Mesothelial cell of epicardium (in vitro differentiated cells): ENCODE results near the gene TMEM161A. TPM values are rescaled to one million over a fixed set of nuclear protein-coding genes. Genes with fewer than 3 reads are reported as not detected.
A peak's percentile ranks its signal among the peaks of the same experiment; 100 is the strongest.

Experiments used
- DNase-seq, 2 experiments: peaks; one replicate each; pipeline ENCODE4 v3.0.0; 2021; ENCODE audit warnings: low spot score in 2 of 2; ENCODE audit not compliant: unreplicated experiment in 2 of 2
- H3K27ac Mint-ChIP-seq: 2 replicates; pipeline ENCODE4 v1.8.0; 2021; ENCODE audit warnings: mixed read lengths
- H3K27me3 Mint-ChIP-seq: 2 replicates; pipeline ENCODE4 v1.8.0; 2021; ENCODE audit warnings: low read depth, mixed read lengths
- H3K36me3 Mint-ChIP-seq: 2 replicates; pipeline ENCODE4 v1.8.0; 2021; ENCODE audit warnings: mixed read lengths
- H3K4me1 Mint-ChIP-seq: 2 replicates; pipeline ENCODE4 v1.8.0; 2021; ENCODE audit warnings: mixed read lengths
- H3K4me3 Mint-ChIP-seq: 2 replicates; pipeline ENCODE4 v1.8.0; 2021; ENCODE audit warnings: mild to moderate bottlenecking, moderate library complexity, mixed read lengths
- H3K9me3 Mint-ChIP-seq: 2 replicates; pipeline ENCODE4 v1.8.0; 2021; ENCODE audit warnings: mixed read lengths
- total RNA-seq: library from RNA; stranded (reverse); gene quantifications from 3 replicates; pipeline ENCODE4 v1.2.1, GENCODE V29; 2021
- TF ChIP-seq, protein P1 (sequence below): fragments of 200-600 bp; sonication (generic); IDR thresholded peaks from one replicate; pipeline ENCODE4 v1.5.0; 2021; ENCODE audit warnings: antibody characterized with exemption; ENCODE audit not compliant: unreplicated experiment

The TMEM161A gene
- total RNA-seq, 1 donor from 2014 or later = 45.5 TPM

DNA sequence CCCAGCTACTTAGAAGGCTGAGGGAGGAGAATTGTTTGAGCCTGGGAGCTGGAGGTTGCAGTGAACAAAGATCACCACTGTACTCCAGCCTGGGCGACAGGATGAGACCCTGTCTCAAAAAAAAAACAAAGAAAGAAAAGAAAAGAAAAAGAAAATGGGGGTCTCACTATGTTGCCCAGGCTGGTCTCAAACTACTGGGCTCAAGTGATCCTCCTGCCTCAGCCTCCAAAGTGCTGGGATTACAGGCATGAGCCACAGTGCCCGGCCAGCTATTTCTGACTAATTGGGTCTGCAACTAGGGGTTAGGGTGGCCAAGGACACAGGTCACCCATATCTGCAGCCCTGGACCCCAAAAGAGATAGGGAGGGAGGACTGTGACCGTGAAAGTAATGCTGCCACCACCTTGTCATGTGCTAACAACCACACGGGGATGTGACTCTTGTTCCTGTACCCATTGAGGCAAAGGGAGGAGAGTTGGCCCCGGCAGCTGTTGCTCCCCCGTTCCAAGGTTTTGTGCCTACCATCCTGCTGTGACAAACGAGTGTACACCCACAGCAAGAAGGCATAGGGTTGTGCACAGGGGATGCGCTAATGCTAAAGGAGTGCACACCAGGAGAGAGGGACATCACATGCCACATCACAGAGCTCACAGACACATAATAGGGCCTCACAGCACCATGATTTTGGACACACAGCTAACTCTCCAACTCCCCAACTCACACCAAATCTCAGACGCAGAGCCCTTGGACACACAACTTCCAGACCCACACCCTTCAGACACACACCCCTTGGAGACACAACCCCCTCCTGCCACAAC lies 31.2 kb upstream of the TMEM161A start:
- Mint-ChIP-seq H3K4me3 (peak overlapping the region; percentile 52), H3K4me1 (peaks cover 19% of the 10 kb centered on the region), H3K36me3 (no peaks in the 10 kb centered on the region), H3K27me3 (peaks cover 19% of the 10 kb centered on the region), H3K27ac (no peak overlapping the region), H3K9me3 (no peaks in the 10 kb centered on the region)
- TF ChIP-seq, protein P1, sequence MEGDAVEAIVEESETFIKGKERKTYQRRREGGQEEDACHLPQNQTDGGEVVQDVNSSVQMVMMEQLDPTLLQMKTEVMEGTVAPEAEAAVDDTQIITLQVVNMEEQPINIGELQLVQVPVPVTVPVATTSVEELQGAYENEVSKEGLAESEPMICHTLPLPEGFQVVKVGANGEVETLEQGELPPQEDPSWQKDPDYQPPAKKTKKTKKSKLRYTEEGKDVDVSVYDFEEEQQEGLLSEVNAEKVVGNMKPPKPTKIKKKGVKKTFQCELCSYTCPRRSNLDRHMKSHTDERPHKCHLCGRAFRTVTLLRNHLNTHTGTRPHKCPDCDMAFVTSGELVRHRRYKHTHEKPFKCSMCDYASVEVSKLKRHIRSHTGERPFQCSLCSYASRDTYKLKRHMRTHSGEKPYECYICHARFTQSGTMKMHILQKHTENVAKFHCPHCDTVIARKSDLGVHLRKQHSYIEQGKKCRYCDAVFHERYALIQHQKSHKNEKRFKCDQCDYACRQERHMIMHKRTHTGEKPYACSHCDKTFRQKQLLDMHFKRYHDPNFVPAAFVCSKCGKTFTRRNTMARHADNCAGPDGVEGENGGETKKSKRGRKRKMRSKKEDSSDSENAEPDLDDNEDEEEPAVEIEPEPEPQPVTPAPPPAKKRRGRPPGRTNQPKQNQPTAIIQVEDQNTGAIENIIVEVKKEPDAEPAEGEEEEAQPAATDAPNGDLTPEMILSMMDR = no peak
- no peak for DNase-seq

- Mint-ChIP-seq H3K27me3 (peaks cover 19% of the 10 kb centered on the region), H3K4me1 (peaks cover 19% of the 10 kb centered on the region), H3K4me3 (no peak overlapping the region), H3K9me3 (no peaks in the 10 kb centered on the region), H3K36me3 (no peaks in the 10 kb centered on the region), H3K27ac (no peak overlapping the region)
- TF ChIP-seq, protein P1 = no peak
- DNase-seq = no peak
These were observed 29.3 kb upstream of the TMEM161A start for GRCh38 chr19:19167612-19168011.

DNA sequence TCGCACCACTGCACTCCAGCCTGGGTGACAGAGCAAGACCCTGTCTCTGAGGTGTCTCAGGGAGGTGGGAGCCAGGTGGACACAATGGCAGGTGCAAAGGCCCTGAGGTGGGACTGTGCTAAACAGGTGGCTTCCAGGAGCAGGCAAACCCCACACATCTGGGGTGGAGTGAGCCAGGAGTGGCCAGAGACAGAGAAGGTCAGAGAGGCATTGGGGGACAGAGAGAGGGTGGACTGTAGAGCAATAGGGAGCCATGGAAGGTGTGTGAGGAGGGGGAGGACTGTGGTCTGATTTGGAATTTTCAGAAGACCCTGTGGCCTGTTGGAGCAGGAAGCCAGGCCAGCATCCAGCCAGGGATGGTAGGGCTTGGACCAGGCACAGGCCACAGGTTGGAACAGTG lies 27.1 kb upstream of the TMEM161A start:
- no peak for DNase-seq
- Mint-ChIP-seq H3K27me3 (peaks cover 13% of the 10 kb centered on the region), H3K27ac (no peak overlapping the region), H3K36me3 (peaks cover 3% of the 10 kb centered on the region), H3K9me3 (peaks cover 4% of the 10 kb centered on the region), H3K4me1 (peaks cover 8% of the 10 kb centered on the region), H3K4me3 (no peak overlapping the region)
- TF ChIP-seq, protein P1 = no peak

GRCh38 chr19:19162495-19162894 lies 24.2 kb upstream of the TMEM161A start:
- Mint-ChIP-seq H3K27ac (no peak overlapping the region), H3K4me3 (no peak overlapping the region), H3K36me3 (peaks cover 3% of the 10 kb centered on the region), H3K27me3 (no peaks in the 10 kb centered on the region), H3K4me1 (no peaks in the 10 kb centered on the region), H3K9me3 (peaks cover 4% of the 10 kb centered on the region)
- no peak for DNase-seq
- TF ChIP-seq, protein P1 = no peak

- no peak overlapping the region for H3K4me3 Mint-ChIP-seq
- H3K4me1 Mint-ChIP-seq = no peaks in the 10 kb centered on the region
- peaks cover 9% of the 10 kb centered on the region for H3K9me3 Mint-ChIP-seq
- no peak for DNase-seq
- no peak overlapping the region for H3K27ac Mint-ChIP-seq
- TF ChIP-seq, protein P1 = no peak
- no peaks in the 10 kb centered on the region for H3K27me3 Mint-ChIP-seq
- peaks cover 15% of the 10 kb centered on the region for H3K36me3 Mint-ChIP-seq
These were observed 22.3 kb upstream of the TMEM161A start for GRCh38 chr19:19160461-19161035.
